ENCODE results near the gene DCN. TPM values are rescaled to one million over a fixed set of nuclear protein-coding genes. Genes with fewer than 3 reads are reported as not detected.

DCN gene
- total and polyA plus RNA-seq, 2 donors (not counting 3 experiments of a cell fraction or from before 2014, with no cell fraction given): 0.42 to 0.43 TPM

DNA sequence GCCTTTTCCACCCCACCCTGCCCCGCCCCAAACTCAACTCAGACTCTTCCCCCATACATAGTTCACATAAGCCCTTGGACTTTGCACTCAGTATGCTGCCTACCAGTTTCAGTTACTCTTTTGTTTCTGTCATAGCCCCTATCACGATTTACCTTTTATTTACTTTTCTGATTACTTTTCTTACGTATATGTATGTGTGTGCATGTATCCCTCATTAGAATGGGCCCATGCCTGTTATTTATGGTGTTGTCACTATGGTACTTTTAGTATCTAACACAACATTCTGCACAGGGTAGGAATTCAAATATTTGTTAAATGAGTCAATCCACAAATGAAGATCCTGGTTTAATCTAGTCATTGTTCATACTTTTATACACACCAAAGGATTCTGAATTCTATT is 54.9 kb downstream of the DCN start:
- FAIRE-seq (no peak), DNase-seq (ENCODE audit: low read depth, low spot score) (no peak)
- no peak overlapping the region for H2AFZ ChIP-seq (ENCODE audit: low read depth, low read length)
- H3K9ac ChIP-seq (replicated peaks; ENCODE audit: extremely low read depth, insufficient read depth, low read length): no peak overlapping the region
- no peak for TF ChIP-seq GATA2 (IDR thresholded peaks at IDR 0.05; ENCODE audit: insufficient read depth, insufficient read length, low read depth, low read length)
- BruUV-seq (replicated peaks): no TSS peak
- H3K36me3 ChIP-seq (ENCODE audit: control insufficient read depth in 2 of 2, extremely low read depth in 1 of 2, insufficient read depth in 2 of 2, low read length in 2 of 2): no peaks in the 10 kb centered on the region
- H3K27me3 ChIP-seq (ENCODE audit: control insufficient read depth in 2 of 2, insufficient read depth in 2 of 2, low read length in 2 of 2): no peaks in the 10 kb centered on the region
- POLR2A ChIA-PET: no interaction called here
- H4K20me1 ChIP-seq (replicated peaks; ENCODE audit: control insufficient read depth, extremely low read depth, insufficient read depth, low read length): no peaks in the 10 kb centered on the region
- no peaks in the 10 kb centered on the region for H3K4me1 ChIP-seq (ENCODE audit: control insufficient read depth, extremely low read depth, insufficient read depth, low read length)
- H3K4me2 ChIP-seq (ENCODE audit: insufficient read depth, low read length): no peak overlapping the region
- H3K9me1 ChIP-seq (replicated peaks; ENCODE audit: control insufficient read depth, extremely low read depth, insufficient read depth, low read length): peaks cover 2% of the 10 kb centered on the region
- H3K27ac ChIP-seq (ENCODE audit: insufficient read depth, low read depth, low read length): no peak overlapping the region
- no peaks in the 10 kb centered on the region for H3K9me3 ChIP-seq (replicated peaks; ENCODE audit: control insufficient read depth, insufficient read depth, low read length)
- intact Hi-C loops (cut with micrococcal nuclease) (no loop called here), dilution Hi-C loops (cut with MboI; ENCODE audit: extremely low pct_ligation_motif_present, low sequenced_read_pairs) (no loop called here)
- CTCF ChIA-PET: no interaction called here
- no peaks in the 10 kb centered on the region for H3K79me2 ChIP-seq (ENCODE audit: control insufficient read depth, insufficient read depth, low read length)
- no peak overlapping the region for H3K4me3 ChIP-seq (replicated peaks in 1 of 3; ENCODE audit: insufficient read depth in 1 of 3, low read depth in 1 of 3, low read length in 3 of 3)

DNA sequence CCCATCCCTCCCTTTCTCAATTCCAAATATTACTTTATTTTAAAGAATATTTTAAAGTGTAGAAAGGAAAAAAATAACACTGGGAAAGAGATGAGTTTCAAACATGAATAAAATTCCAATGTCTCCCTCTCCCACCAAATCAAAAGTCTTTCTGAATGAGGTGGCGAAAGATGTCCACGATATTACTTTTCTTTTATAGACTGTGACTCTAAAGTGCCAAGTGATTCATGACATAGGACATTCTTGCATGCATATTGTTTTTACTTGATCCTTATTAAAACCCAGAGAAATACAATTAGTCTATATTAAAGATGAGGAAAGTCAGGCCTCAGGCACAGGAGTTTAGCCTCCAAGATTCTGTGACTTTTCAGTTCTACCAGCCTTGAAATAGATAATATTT is 55.3 kb downstream of the DCN start:
- H3K4me1 ChIP-seq (ENCODE audit: control insufficient read depth, extremely low read depth, insufficient read depth, low read length): no peaks in the 10 kb centered on the region
- no peaks in the 10 kb centered on the region for H3K27me3 ChIP-seq (ENCODE audit: control insufficient read depth in 2 of 2, insufficient read depth in 2 of 2, low read length in 2 of 2)
- DNase-seq (ENCODE audit: low read depth, low spot score) (no peak), FAIRE-seq (no peak)
- intact Hi-C loops (cut with micrococcal nuclease) (no loop called here), dilution Hi-C loops (cut with MboI; ENCODE audit: extremely low pct_ligation_motif_present, low sequenced_read_pairs) (no loop called here)
- no peaks in the 10 kb centered on the region for H3K79me2 ChIP-seq (ENCODE audit: control insufficient read depth, insufficient read depth, low read length)
- no peaks in the 10 kb centered on the region for H3K9me3 ChIP-seq (replicated peaks; ENCODE audit: control insufficient read depth, insufficient read depth, low read length)
- TF ChIP-seq POLR2A (IDR thresholded peaks at IDR 0.05; ENCODE audit: low read depth, low read length) (no peak), MYC (IDR thresholded peaks at IDR 0.05; ENCODE audit: low read depth, low read length) (no peak), JUN (IDR thresholded peaks at IDR 0.05; ENCODE audit: borderline replicate concordance, insufficient read depth, insufficient read length, low read depth) (no peak), GATA2 (IDR thresholded peaks at IDR 0.05; ENCODE audit: insufficient read depth, insufficient read length, low read depth, low read length) (no peak), POLR2AphosphoS5 (IDR thresholded peaks at IDR 0.05; ENCODE audit: insufficient read depth, low read depth, low read length) (no peak), EZH2 (IDR thresholded peaks at IDR 0.05; ENCODE audit: borderline replicate concordance, low read depth, low read length, severe bottlenecking) (no peak), FOS (IDR thresholded peaks at IDR 0.05; ENCODE audit: borderline replicate concordance, insufficient read depth, low read length) (no peak)
- TF ChIP-seq, protein P1, sequence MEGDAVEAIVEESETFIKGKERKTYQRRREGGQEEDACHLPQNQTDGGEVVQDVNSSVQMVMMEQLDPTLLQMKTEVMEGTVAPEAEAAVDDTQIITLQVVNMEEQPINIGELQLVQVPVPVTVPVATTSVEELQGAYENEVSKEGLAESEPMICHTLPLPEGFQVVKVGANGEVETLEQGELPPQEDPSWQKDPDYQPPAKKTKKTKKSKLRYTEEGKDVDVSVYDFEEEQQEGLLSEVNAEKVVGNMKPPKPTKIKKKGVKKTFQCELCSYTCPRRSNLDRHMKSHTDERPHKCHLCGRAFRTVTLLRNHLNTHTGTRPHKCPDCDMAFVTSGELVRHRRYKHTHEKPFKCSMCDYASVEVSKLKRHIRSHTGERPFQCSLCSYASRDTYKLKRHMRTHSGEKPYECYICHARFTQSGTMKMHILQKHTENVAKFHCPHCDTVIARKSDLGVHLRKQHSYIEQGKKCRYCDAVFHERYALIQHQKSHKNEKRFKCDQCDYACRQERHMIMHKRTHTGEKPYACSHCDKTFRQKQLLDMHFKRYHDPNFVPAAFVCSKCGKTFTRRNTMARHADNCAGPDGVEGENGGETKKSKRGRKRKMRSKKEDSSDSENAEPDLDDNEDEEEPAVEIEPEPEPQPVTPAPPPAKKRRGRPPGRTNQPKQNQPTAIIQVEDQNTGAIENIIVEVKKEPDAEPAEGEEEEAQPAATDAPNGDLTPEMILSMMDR (IDR thresholded peaks at IDR 0.05; ENCODE audit: extremely low read depth in 1 of 2, insufficient read depth in 1 of 2, low read depth in 1 of 2, low read length in 2 of 2): no peak
- TF ChIP-seq, protein P2, sequence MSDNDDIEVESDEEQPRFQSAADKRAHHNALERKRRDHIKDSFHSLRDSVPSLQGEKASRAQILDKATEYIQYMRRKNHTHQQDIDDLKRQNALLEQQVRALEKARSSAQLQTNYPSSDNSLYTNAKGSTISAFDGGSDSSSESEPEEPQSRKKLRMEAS (IDR thresholded peaks at IDR 0.05; ENCODE audit: insufficient read depth, insufficient read length): no peak
- no peak overlapping the region for H3K4me2 ChIP-seq (ENCODE audit: insufficient read depth, low read length)
- no peaks in the 10 kb centered on the region for H3K36me3 ChIP-seq (ENCODE audit: control insufficient read depth in 2 of 2, extremely low read depth in 1 of 2, insufficient read depth in 2 of 2, low read length in 2 of 2)
- no peaks in the 10 kb centered on the region for H4K20me1 ChIP-seq (replicated peaks; ENCODE audit: control insufficient read depth, extremely low read depth, insufficient read depth, low read length)
- H3K9ac ChIP-seq (replicated peaks; ENCODE audit: extremely low read depth, insufficient read depth, low read length): no peak overlapping the region
- POLR2A ChIA-PET: no interaction called here
- no peak overlapping the region for H2AFZ ChIP-seq (ENCODE audit: low read depth, low read length)
- CTCF ChIA-PET: no interaction called here
- H3K27ac ChIP-seq (ENCODE audit: insufficient read depth, low read depth, low read length): no peak overlapping the region
- H3K4me3 ChIP-seq (replicated peaks in 1 of 3; ENCODE audit: insufficient read depth in 1 of 3, low read depth in 1 of 3, low read length in 3 of 3): no peak overlapping the region
- H3K9me1 ChIP-seq (replicated peaks; ENCODE audit: control insufficient read depth, extremely low read depth, insufficient read depth, low read length): peaks cover 2% of the 10 kb centered on the region
- BruUV-seq (replicated peaks): no TSS peak
